GM23338 (cell line): Measurements from ENCODE around the gene LMO1.

Source experiments
- CREB1 ChIP-seq: fragments of 250-450 bp; sonication (Bioruptor Pico); IDR thresholded peaks from 2 replicates; pipeline ENCODE4 v1.5.0; 2020; ENCODE audit warnings: low read depth, mild to moderate bottlenecking, moderate library complexity
- CTCF ChIP-seq, 2 experiments: fragments of 200-600 bp in 1 of 2; sonication (generic) in 1 of 2; conservative IDR thresholded peaks; 2 replicates each; pipeline versions ENCODE4 v1.5.1 to v1.6.1; 2016 to 2017; ENCODE audit warnings: antibody characterized with exemption in 2 of 2, low read depth in 2 of 2, mild to moderate bottlenecking in 2 of 2, moderate library complexity in 1 of 2
- ETS1 ChIP-seq: IDR thresholded peaks from 2 replicates; pipeline ENCODE4 v1.6.1; 2016; ENCODE audit warnings: antibody characterized with exemption
- EZH2 ChIP-seq: fragments of 200-600 bp; sonication (generic); IDR thresholded peaks from one replicate; pipeline ENCODE4 v1.8.0; 2017; ENCODE audit warnings: antibody characterized with exemption, mild to moderate bottlenecking, low read depth; ENCODE audit not compliant: unreplicated experiment
- EZH2phosphoT487 ChIP-seq: fragments of 200-600 bp; sonication (generic); IDR thresholded peaks from one replicate; pipeline ENCODE4 v1.8.1; 2018; ENCODE audit warnings: antibody characterized with exemption; ENCODE audit not compliant: unreplicated experiment
- JUNB ChIP-seq: IDR thresholded peaks from one replicate; pipeline ENCODE4 v1.6.1; 2016; ENCODE audit warnings: antibody characterized with exemption; ENCODE audit not compliant: unreplicated experiment
- POLR2AphosphoS5 ChIP-seq: IDR thresholded peaks from 2 replicates; pipeline ENCODE4 v1.6.1; 2016; ENCODE audit warnings: antibody characterized with exemption, low read depth
- REST ChIP-seq: IDR thresholded peaks from one replicate; pipeline ENCODE4 v1.6.1; 2018; ENCODE audit warnings: antibody characterized with exemption; ENCODE audit not compliant: unreplicated experiment
- ZNF462 ChIP-seq: fragments of 250-450 bp; sonication (Bioruptor Pico); IDR thresholded peaks from 2 replicates; pipeline ENCODE4 v1.5.0; 2020; ENCODE audit warnings: mild to moderate bottlenecking, moderate library complexity

GRCh38 chr11:8260202-8260966, 3.3 kb downstream of the LMO1 start:
- TF ChIP-seq CTCF (conservative IDR thresholded peaks at IDR 0.05; ENCODE audit: low read depth in 2 of 2), result no peak
- TF ChIP-seq POLR2AphosphoS5, result no peak
- no peak for TF ChIP-seq EZH2
- TF ChIP-seq JUNB, result no peak
- no peak for TF ChIP-seq CREB1
- TF ChIP-seq REST, result no peak
- no peak for TF ChIP-seq ETS1
- no peak for TF ChIP-seq EZH2phosphoT487
- no peak for TF ChIP-seq ZNF462
